HL-60 (cell line): ENCODE data around the gene TUBA1A.

Source experiments
- POLR2AphosphoS5 ChIP-seq: IDR thresholded peaks from 2 replicates; pipeline ENCODE4 v1.6.1; 2012; ENCODE audit warnings: low read depth
- SPI1 ChIP-seq: IDR thresholded peaks from 2 replicates; pipeline ENCODE4 v1.6.1; 2012; ENCODE audit warnings: low read depth, mild to moderate bottlenecking, borderline replicate concordance
- TF ChIP-seq, protein P1 (sequence below): IDR thresholded peaks from one replicate; pipeline ENCODE4 v1.5.1; 2011; ENCODE audit warnings: low read length, control low read depth, inconsistent platforms; ENCODE audit not compliant: insufficient read depth
- TF ChIP-seq, protein P2 (sequence below): IDR thresholded peaks from 2 replicates; pipeline ENCODE4 v1.6.1; 2012; ENCODE audit warnings: low read depth; ENCODE audit not compliant: insufficient replicate concordance

GRCh38 chr12:49188201-49188915 is 522 bp downstream of the TUBA1A start:
- TF ChIP-seq, protein P1, sequence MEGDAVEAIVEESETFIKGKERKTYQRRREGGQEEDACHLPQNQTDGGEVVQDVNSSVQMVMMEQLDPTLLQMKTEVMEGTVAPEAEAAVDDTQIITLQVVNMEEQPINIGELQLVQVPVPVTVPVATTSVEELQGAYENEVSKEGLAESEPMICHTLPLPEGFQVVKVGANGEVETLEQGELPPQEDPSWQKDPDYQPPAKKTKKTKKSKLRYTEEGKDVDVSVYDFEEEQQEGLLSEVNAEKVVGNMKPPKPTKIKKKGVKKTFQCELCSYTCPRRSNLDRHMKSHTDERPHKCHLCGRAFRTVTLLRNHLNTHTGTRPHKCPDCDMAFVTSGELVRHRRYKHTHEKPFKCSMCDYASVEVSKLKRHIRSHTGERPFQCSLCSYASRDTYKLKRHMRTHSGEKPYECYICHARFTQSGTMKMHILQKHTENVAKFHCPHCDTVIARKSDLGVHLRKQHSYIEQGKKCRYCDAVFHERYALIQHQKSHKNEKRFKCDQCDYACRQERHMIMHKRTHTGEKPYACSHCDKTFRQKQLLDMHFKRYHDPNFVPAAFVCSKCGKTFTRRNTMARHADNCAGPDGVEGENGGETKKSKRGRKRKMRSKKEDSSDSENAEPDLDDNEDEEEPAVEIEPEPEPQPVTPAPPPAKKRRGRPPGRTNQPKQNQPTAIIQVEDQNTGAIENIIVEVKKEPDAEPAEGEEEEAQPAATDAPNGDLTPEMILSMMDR = no peak
- TF ChIP-seq POLR2AphosphoS5 = no peak
- TF ChIP-seq, protein P2, sequence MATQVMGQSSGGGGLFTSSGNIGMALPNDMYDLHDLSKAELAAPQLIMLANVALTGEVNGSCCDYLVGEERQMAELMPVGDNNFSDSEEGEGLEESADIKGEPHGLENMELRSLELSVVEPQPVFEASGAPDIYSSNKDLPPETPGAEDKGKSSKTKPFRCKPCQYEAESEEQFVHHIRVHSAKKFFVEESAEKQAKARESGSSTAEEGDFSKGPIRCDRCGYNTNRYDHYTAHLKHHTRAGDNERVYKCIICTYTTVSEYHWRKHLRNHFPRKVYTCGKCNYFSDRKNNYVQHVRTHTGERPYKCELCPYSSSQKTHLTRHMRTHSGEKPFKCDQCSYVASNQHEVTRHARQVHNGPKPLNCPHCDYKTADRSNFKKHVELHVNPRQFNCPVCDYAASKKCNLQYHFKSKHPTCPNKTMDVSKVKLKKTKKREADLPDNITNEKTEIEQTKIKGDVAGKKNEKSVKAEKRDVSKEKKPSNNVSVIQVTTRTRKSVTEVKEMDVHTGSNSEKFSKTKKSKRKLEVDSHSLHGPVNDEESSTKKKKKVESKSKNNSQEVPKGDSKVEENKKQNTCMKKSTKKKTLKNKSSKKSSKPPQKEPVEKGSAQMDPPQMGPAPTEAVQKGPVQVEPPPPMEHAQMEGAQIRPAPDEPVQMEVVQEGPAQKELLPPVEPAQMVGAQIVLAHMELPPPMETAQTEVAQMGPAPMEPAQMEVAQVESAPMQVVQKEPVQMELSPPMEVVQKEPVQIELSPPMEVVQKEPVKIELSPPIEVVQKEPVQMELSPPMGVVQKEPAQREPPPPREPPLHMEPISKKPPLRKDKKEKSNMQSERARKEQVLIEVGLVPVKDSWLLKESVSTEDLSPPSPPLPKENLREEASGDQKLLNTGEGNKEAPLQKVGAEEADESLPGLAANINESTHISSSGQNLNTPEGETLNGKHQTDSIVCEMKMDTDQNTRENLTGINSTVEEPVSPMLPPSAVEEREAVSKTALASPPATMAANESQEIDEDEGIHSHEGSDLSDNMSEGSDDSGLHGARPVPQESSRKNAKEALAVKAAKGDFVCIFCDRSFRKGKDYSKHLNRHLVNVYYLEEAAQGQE = no peak
- no peak for TF ChIP-seq SPI1
